ENCODE measurements around the gene TASP1.
"Not testable (repeated sequence)": the region's sequence is repeated elsewhere in the genome, so short reads cannot be mapped to it uniquely, and the experiment has no call there.

DNA sequence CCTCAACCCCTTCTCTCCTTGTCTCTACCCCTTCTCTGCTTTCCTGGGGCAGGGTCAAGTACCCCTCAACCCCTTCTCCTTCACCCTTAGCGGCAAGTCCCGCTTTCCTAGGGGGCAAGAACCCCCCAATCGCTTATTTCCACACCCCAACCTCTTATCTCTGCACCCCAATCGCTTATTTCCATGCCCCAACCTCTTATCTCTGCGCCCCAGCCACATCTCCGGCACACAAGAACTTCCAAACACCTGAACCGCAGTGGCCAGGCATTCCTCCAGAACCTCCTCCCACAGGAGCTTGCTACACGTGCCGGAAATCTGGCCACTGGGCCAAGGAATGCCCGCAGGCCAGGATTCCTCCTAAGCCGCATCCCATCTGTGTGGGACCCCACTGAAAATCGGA lies 279.8 kb downstream of the TASP1 start:
- TF ChIP-seq POLR2AphosphoS5 (IDR thresholded peaks at IDR 0.05); EP300 (IDR thresholded peaks at IDR 0.05; ENCODE audit: low read depth); POLR2A (IDR thresholded peaks at IDR 0.05): not testable (repeated sequence)
- TF ChIP-seq, protein P1, sequence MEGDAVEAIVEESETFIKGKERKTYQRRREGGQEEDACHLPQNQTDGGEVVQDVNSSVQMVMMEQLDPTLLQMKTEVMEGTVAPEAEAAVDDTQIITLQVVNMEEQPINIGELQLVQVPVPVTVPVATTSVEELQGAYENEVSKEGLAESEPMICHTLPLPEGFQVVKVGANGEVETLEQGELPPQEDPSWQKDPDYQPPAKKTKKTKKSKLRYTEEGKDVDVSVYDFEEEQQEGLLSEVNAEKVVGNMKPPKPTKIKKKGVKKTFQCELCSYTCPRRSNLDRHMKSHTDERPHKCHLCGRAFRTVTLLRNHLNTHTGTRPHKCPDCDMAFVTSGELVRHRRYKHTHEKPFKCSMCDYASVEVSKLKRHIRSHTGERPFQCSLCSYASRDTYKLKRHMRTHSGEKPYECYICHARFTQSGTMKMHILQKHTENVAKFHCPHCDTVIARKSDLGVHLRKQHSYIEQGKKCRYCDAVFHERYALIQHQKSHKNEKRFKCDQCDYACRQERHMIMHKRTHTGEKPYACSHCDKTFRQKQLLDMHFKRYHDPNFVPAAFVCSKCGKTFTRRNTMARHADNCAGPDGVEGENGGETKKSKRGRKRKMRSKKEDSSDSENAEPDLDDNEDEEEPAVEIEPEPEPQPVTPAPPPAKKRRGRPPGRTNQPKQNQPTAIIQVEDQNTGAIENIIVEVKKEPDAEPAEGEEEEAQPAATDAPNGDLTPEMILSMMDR (IDR thresholded peaks at IDR 0.05) = not testable (repeated sequence)

All from transverse colon (tissue), 4 donors.